Measurements from ENCODE around the gene CYP4F12. TPM values are rescaled to one million over a fixed set of nuclear protein-coding genes. Genes with fewer than 3 reads are reported as not detected.

CYP4F12 gene, protein sequence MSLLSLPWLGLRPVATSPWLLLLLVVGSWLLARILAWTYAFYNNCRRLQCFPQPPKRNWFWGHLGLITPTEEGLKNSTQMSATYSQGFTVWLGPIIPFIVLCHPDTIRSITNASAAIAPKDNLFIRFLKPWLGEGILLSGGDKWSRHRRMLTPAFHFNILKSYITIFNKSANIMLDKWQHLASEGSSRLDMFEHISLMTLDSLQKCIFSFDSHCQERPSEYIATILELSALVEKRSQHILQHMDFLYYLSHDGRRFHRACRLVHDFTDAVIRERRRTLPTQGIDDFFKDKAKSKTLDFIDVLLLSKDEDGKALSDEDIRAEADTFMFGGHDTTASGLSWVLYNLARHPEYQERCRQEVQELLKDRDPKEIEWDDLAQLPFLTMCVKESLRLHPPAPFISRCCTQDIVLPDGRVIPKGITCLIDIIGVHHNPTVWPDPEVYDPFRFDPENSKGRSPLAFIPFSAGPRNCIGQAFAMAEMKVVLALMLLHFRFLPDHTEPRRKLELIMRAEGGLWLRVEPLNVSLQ
- not detected in 2 replicates for total RNA-seq (2021; fragmentation: NEBNext Ultra II Directional; extraction: Animal tissue kit (Norgen Biotek cat#: 25700))
- polyA plus RNA-seq (2011; rRNA removed) = not detected in 2 replicates
- polyA plus RNA-seq (2011; cell fraction: cytosol; rRNA removed) = 0.04 TPM
- not detected for polyA plus RNA-seq (2011; cell fraction: nucleus; rRNA removed)
- polyA plus RNA-seq (2012, experiment 1 of 2) = not detected in 4 replicates
- not detected for polyA plus RNA-seq (2012, experiment 2 of 2)
- not detected for polyA plus RNA-seq (2013, experiment 1 of 2)
- not detected for polyA plus RNA-seq (2013, experiment 2 of 2)
- not detected in 2 replicates for polyA minus RNA-seq (2011; rRNA and poly(A)+ RNA removed)
- not detected for polyA minus RNA-seq (2011; cell fraction: cytosol; rRNA and poly(A)+ RNA removed)
- not detected for polyA minus RNA-seq (2011; cell fraction: nucleus; rRNA and poly(A)+ RNA removed)
- long read RNA-seq, experiment 1 = 0 reads
- long read RNA-seq, experiment 2 = 0 reads

DNA sequence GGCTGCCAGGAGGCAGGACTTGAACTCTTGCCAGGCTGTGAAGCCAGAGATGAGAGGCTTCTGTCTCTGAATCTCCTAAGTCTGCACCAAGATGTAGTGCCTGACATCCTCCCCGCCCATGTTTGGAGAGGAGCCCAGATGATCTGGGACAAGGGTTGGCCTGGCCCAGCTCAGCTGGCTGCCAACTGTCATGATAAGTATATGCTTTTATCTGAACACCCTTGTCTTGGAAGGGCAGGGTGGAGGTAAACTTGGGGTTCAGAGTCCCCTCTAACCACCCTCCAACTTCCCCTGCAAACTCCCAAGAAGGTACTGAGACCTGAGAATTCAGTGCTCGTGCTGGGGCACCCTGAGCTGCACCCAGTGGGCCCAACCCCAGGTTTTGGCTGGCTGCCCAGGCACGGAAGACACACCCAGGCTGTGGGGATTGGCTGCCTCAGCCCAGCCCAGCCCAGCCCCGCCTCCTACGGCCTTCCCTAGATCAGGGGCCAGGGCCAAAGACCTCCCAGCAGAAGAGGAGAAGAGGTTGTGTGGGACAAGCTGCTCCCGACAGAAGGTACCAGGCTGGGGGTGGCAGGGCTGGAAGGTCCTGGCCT, at the start of gene CYP4F12:
CYP4F12 (plus strand) TSS at position 508 of the 596 bp plus-strand sequence. CDS start 443 bp downstream, outside the sequence.
- no peak within 1 kb of the TSS for H3K4me3 ChIP-seq (ENCODE audit: extremely low read depth in 1 of 4, insufficient read depth in 2 of 4, low read depth in 3 of 4, low read length in 4 of 4)
- no peak for TF ChIP-seq SUZ12 (IDR thresholded peaks at IDR 0.05; ENCODE audit: low read length)
- TF ChIP-seq YY1 (IDR thresholded peaks at IDR 0.05; ENCODE audit: low read depth, low read length) = no peak
- TF ChIP-seq CTBP2 (IDR thresholded peaks at IDR 0.05; ENCODE audit: borderline replicate concordance, insufficient read depth, insufficient read length, low read length) = no peak
- TF ChIP-seq ZNF274 (IDR thresholded peaks at IDR 0.05; ENCODE audit: borderline replicate concordance, extremely low read depth, low read length) = no peak
- TF ChIP-seq RAD21 (IDR thresholded peaks at IDR 0.05 in 1 of 2, conservative IDR thresholded peaks at IDR 0.05 in 1 of 2; ENCODE audit: low read depth in 2 of 2, low read length in 2 of 2) = no peak
- no peak for TF ChIP-seq RXRA (IDR thresholded peaks at IDR 0.05; ENCODE audit: insufficient read depth, low read depth, low read length)
- no peak for TF ChIP-seq GTF2F1 (IDR thresholded peaks at IDR 0.05; ENCODE audit: borderline replicate concordance, low read depth, low read length)
- TF ChIP-seq RNF2 (IDR thresholded peaks at IDR 0.05; ENCODE audit: borderline replicate concordance, low read depth, low read length, missing control alignments, poor library complexity, severe bottlenecking) = no peak

More for the DNA sequence above, at the start of gene CYP4F12:
- Histone ChIP-seq H3K14ac (ENCODE audit: insufficient read length) (no peak within 1 kb of the TSS), H3K9ac (replicated peaks in 1 of 4; ENCODE audit: extremely low read depth in 1 of 4, low read depth in 3 of 4, low read length in 3 of 4) (no peak within 1 kb of the TSS), H3K56ac (replicated peaks; ENCODE audit: insufficient read length, low read depth, low read length) (no peak within 1 kb of the TSS), H4K8ac (ENCODE audit: extremely low read depth, insufficient read depth, low read length) (no peak within 1 kb of the TSS), H3K4ac (replicated peaks; ENCODE audit: insufficient read length, low read depth, low read length) (no peak within 1 kb of the TSS), H2BK20ac (ENCODE audit: low read length) (no peak within 1 kb of the TSS), H3K4me2 (ENCODE audit: insufficient read depth in 1 of 2, low read depth in 2 of 2, low read length in 2 of 2) (no peak within 1 kb of the TSS), H3K23me2 (ENCODE audit: low read depth, low read length) (no peaks in the 10 kb centered on the region; the same call in 1 of the 2 replicates), H3K27me3 (replicated peaks in 1 of 4; ENCODE audit: control insufficient read depth in 3 of 4, extremely low read depth in 1 of 4, insufficient read depth in 3 of 4, low read length in 3 of 4) (no peaks in the 10 kb centered on the region), H2AFZ (ENCODE audit: low read length) (no peak within 1 kb of the TSS), H3K4me1 (replicated peaks in 1 of 4; ENCODE audit: control insufficient read depth in 3 of 4, insufficient read depth in 4 of 4, low read length in 3 of 4) (no peaks in the 10 kb centered on the region), H3K79me2 (ENCODE audit: control insufficient read depth in 1 of 2, insufficient read depth in 2 of 2, low read length in 2 of 2) (no peaks in the 10 kb centered on the region), H4K91ac (replicated peaks; ENCODE audit: insufficient read length, low read length) (no peak within 1 kb of the TSS), H3K27ac (ENCODE audit: low read depth, low read length) (no peak within 1 kb of the TSS), H2BK15ac (ENCODE audit: low read length) (no peak within 1 kb of the TSS), H3K36me3 (ENCODE audit: control insufficient read depth in 2 of 4, insufficient read depth in 4 of 4, low read length in 3 of 4) (no peaks in the 10 kb centered on the region), H3K18ac (ENCODE audit: extremely low read depth, low read length) (no peak within 1 kb of the TSS), H2AK5ac (ENCODE audit: low read depth, low read length) (no peak within 1 kb of the TSS), H3K79me1 (ENCODE audit: low read depth, low read length) (no peaks in the 10 kb centered on the region), H2BK12ac (ENCODE audit: low read depth, low read length) (no peak within 1 kb of the TSS), H2BK120ac (replicated peaks; ENCODE audit: low read depth, low read length) (no peak within 1 kb of the TSS), H3K9me3 (ENCODE audit: insufficient read depth in 2 of 2, low read depth in 1 of 2, low read length in 1 of 2) (peaks cover 51 to 77% of the 10 kb centered on the region in 2 experiments), H4K5ac (ENCODE audit: insufficient read length, low read depth, low read length) (no peak within 1 kb of the TSS), H2BK5ac (ENCODE audit: low read depth, low read length) (no peak within 1 kb of the TSS), H3K23ac (ENCODE audit: insufficient read length) (no peak within 1 kb of the TSS), H4K20me1 (replicated peaks in 1 of 2; ENCODE audit: control insufficient read depth in 1 of 2, insufficient read depth in 2 of 2, low read length in 2 of 2) (no peaks in the 10 kb centered on the region)
- ChIA-PET POLR2A (ENCODE audit: partially characterized antibody) (no interaction called here), CTCF (ENCODE audit: partially characterized antibody) (no interaction called here)
- WGBS, 2 experiments (ENCODE audit: extremely low coverage in 1 of 2, insufficient coverage in 1 of 2, insufficient read length in 1 of 2, insufficient replicate concordance in 2 of 2, low coverage in 1 of 2, low lambda C conversion rate in 2 of 2, missing lambda C conversion rate in 1 of 2) = 72% methylated on average over 6 of the region's 6 CpGs; no CpG with 5 or more reads in 1 of the 2 experiments
- FAIRE-seq (no peak), DNase-seq (ENCODE audit: low read depth in 1 of 2, low spot score in 2 of 2) (no peak)
